Limb (tissue), 2 donors: Measurements from ENCODE around the gene AKAP17A.

ENCODE experiments used
- DNase-seq, 2 donors: peaks; one replicate each; pipeline ENCODE4 v3.0.0-alpha.2; 2016; ENCODE audit errors: extremely low spot score in 2 of 2

AKAP17A gene

GRCh38 chrX:1582686-1583437, 8.5 kb upstream of the AKAP17A start:
- DNase-seq, result no peak

GRCh38 chrX:1584237-1585011, 7.0 kb upstream of the AKAP17A start:
- DNase-seq, result no peak

GRCh38 chrX:1587161-1587560, 4.2 kb upstream of the AKAP17A start:
- DNase-seq, result no peak

- DNase-seq, result no peak
Observed at GRCh38 chrX:1589356-1590130, 1.9 kb upstream of the AKAP17A start.

- DNase-seq, result peak in 1 of 2 donors; percentile 50
Observed at GRCh38 chrX:1591863-1592469, 562 bp downstream of the AKAP17A start.

DNA sequence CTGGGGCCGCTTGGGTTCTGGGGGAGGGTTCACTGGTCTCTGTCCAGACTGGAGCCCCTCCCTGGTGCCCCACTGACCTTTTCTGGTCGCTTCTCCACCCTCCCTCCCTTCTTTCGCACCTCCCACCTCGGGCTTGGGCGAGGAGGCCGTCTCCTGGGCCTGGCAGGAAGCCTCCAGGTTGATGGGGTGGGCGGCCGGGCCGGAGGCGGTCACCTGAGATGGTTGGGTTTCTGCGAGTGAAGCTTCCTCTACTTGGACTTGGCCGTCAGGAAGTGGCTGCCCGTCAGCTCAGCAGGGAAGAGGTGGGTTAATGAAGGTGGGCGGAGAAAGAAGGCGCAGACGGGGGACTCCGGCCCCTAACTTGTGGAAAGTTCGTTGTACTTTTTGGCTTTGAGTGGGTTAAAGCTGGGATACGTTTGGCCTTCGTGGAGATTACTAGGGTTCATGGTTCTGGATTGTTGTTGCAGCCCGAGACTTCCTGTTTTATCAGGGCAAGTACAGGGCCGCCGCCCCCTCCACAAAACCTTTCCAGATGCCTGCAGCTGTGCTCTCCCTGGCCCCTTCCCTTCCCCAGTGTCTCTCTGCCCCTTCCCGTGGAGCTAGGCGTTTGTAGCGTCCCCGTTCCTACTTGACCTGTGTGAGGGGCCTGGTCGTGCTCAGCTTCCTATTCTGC, 1.2 kb downstream of the AKAP17A start:
- DNase-seq, result no peak

DNA sequence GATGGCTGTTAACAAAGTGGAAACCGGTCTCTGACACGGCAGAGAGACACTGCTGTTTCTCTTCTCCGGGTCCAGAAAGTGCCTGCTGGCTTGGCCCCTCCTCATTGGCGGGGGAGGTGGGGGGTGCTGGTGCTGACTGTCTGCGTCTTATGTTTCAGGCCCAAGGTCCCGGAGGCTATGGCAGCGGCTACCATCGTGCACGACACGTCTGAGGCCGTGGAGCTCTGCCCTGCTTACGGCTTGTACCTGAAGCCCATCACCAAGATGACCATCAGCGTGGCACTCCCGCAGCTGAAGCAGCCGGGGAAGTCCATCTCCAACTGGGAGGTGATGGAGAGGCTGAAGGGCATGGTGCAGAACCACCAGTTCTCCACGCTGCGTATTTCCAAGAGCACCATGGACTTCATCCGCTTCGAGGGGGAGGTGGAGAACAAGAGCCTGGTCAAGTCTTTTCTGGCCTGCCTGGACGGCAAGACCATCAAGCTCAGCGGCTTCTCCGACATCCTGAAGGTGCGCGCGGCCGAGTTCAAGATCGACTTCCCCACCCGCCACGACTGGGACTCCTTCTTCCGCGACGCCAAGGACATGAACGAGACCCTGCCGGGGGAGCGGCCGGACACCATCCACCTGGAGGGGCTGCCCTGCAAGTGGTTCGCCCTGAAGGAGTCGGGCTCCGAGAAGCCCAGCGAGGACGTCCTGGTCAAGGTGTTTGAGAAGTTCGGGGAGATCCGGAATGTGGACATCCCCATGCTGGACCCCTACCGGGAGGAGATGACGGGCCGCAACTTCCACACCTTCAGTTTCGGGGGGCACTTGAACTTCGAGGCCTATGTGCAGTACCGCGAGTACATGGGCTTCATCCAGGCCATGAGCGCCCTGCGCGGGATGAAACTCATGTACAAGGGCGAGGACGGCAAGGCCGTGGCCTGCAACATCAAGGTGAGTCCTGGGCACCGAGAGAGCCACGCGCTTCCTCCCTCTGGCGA, 2.2 kb downstream of the AKAP17A start:
- DNase-seq, result no peak

GRCh38 chrX:1595711-1596060, 4.3 kb downstream of the AKAP17A start:
- no peak for DNase-seq

DNA sequence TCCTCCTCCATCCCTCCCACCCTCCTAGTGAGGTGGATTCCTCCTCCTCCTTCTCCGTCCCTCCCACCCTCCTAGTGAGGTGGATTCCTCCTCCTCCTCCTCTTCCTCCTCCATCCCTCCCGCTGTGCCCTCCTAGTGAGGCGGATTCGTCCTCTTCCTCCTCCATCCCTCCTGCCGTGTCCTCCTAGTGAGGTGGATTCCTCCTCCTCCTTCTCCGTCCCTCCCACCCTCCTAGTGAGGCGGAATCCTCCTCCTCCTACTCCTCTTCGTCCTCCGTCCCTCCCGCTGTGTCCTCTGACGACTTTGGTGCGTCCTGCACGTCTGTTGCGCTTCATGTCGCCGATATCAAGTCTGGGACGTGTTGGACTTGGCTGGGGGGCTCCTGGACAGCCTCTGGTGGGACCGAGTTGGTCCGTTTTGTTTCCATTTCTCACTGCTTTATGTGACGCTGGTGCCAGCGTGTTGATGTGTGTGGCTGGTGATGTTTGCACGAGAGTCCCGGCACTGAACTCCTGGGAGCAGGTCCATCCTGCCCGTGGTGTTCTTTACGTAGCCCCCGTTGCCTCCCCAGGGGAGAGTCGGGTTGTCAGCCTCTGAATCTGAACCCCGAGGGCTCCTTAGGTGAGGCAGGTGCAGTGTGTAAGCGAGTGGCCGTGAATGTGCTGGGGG, 5.4 kb downstream of the AKAP17A start:
- no peak for DNase-seq

- no peak for DNase-seq
Observed at GRCh38 chrX:1597345-1598020, 6.1 kb downstream of the AKAP17A start.

GRCh38 chrX:1598021-1598875, 6.8 kb downstream of the AKAP17A start:
- no peak for DNase-seq

- DNase-seq, result no peak
Observed at GRCh38 chrX:1598876-1599790, 7.7 kb downstream of the AKAP17A start.

DNA sequence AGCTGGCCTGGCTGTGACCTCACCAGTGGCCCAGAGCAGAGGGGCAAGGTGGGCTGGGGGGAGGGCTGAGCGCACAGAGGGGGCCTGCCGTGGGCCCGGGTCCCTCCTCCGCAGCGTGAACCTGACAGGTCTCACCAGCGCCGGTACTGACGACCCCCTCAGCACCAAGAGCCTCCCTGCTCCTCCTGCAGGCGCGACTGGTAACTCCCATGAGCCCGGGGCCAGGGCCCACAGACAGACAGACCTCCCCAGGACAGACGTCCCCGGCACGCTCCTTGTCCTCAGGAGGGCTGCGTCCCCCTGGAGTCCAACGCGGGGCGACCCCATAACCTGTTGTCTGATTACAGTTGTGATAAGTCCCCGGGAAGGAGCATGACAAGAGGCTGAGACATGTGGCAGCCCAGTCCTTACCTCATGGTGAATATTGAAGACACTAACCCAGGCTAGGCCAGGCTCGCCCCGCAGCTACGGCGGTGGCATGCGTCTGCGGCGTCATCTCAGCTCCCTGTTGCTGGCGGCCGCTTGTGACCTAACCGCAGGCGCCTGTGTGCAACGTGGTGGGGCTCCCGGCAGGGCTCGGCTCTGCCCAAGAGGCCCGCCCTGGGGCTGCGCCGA, 8.5 kb downstream of the AKAP17A start:
- no peak for DNase-seq

DNA sequence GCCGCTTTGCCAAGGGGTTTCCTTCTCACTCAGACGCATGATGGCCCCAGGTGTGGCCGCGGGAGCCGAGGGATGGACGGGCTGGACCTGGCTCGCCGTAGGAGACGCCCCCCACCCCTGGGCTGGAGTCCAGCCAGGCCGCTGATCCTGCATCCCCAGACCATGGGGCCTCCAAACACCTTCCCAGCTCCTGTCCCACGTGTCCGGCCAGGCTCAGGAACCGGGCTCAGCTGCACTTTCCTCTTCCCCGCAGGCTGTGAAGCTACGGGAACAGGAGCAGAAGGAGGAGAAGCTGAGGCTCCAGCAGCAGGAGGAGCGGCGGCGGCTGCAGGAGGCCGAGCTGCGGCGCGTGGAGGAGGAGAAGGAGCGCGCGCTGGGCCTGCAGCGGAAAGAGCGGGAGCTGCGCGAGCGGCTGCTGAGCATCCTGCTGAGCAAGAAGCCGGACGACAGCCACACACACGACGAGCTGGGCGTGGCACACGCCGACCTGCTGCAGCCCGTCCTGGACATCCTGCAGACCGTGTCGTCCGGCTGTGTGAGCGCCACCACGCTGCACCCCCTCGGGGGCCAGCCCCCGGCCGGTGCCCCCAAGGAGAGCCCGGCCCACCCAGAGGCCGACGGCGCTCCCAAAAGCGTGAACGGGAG, 9.1 kb downstream of the AKAP17A start:
- no peak for DNase-seq

GRCh38 chrX:1601051-1601767, 9.8 kb downstream of the AKAP17A start:
- DNase-seq, result no peak
